Measurements from ENCODE around the gene MCTP1. TPM values are rescaled to one million over a fixed set of nuclear protein-coding genes. Genes with fewer than 3 reads are reported as not detected.

The MCTP1 gene
- total and polyA plus RNA-seq, 2 of the 8 experiments (the other 6 are each of a cell fraction or from before 2014, with no cell fraction given) = 0.56 to 3.4 TPM

DNA sequence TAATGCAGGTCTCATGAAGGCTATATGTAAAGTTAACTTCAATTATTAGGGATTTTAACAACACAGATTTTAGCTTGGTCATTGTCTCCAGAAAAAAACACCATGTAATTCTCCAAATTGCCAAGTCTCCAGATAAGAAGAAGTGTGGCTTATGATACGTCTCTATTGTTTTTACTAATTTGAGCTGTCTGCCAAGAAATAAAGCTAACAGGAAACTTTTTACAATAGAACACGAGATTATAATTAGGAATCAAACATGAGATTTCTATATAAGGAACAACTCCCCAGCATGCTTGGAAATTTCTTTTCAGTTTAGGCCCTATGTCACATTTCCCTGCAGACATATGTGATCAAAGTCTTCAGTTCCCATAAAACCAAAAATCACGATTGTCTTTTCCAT is 142.7 kb downstream of the MCTP1 start (continued):
- TF ChIP-seq ZNF274 (IDR thresholded peaks at IDR 0.05; ENCODE audit: borderline replicate concordance, extremely low read depth, low read length) = no peak
- TF ChIP-seq SP2 (IDR thresholded peaks at IDR 0.05; ENCODE audit: low read length) = no peak
- TF ChIP-seq KDM1A (IDR thresholded peaks at IDR 0.05; ENCODE audit: borderline replicate concordance, low read length) = no peak
- TF ChIP-seq JUND (IDR thresholded peaks at IDR 0.05; ENCODE audit: low read length) = no peak
- TF ChIP-seq CTBP2 (IDR thresholded peaks at IDR 0.05; ENCODE audit: borderline replicate concordance, insufficient read depth, insufficient read length, low read length) = no peak

Measured in H1 (cell line).